Epithelial cell of proximal tubule (primary cell): ENCODE measurements around the gene CDS2. TPM values are rescaled to one million over a fixed set of nuclear protein-coding genes. Genes with fewer than 3 reads are reported as not detected.

Source experiments
- DNase-seq: peaks from one replicate; pipeline ENCODE4 v3.0.0-alpha.2; 2011; ENCODE audit warnings: low read depth
- H3K4me3 ChIP-seq: 2 replicates; pipeline ENCODE4 v1.5.1; 2011; ENCODE audit warnings: low read depth, mild to moderate bottlenecking, low read length
- total RNA-seq: library from RNA; depleted of rRNA; stranded (reverse); fragments of >200 nt; gene quantifications from 2 replicates; pipeline ENCODE4 v1.2.3, GENCODE V29; 2015
- TF ChIP-seq, protein P1 (sequence below): conservative IDR thresholded peaks from 2 replicates; pipeline ENCODE4 v1.5.1; 2012; ENCODE audit warnings: low read depth, mild to moderate bottlenecking, low read length

CDS2 gene
- total RNA-seq, 1 donor from 2014 or later: 18.7 TPM

DNA sequence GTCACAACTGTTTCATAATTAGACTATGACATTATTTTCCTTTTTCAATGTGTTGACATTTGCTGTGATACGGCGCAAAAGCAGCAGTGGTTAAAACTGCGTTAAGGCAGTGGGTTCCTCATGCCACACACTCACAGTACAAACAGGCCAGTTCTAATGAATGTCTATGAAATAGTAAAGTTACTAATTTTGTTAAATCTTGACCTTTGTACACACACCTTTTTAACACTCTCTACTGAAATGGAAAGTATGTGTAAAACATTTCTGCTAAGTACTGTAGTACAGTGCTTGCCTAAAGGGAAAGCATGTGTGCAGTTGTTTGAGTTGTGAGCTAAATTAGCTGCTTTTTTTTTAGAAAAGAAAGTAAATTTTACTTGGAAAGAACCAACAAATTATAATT is 60.3 kb downstream of the CDS2 start:
- DNase-seq: no peak
- TF ChIP-seq, protein P1, sequence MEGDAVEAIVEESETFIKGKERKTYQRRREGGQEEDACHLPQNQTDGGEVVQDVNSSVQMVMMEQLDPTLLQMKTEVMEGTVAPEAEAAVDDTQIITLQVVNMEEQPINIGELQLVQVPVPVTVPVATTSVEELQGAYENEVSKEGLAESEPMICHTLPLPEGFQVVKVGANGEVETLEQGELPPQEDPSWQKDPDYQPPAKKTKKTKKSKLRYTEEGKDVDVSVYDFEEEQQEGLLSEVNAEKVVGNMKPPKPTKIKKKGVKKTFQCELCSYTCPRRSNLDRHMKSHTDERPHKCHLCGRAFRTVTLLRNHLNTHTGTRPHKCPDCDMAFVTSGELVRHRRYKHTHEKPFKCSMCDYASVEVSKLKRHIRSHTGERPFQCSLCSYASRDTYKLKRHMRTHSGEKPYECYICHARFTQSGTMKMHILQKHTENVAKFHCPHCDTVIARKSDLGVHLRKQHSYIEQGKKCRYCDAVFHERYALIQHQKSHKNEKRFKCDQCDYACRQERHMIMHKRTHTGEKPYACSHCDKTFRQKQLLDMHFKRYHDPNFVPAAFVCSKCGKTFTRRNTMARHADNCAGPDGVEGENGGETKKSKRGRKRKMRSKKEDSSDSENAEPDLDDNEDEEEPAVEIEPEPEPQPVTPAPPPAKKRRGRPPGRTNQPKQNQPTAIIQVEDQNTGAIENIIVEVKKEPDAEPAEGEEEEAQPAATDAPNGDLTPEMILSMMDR: no peak
- H3K4me3 ChIP-seq: no peak overlapping the region

DNA sequence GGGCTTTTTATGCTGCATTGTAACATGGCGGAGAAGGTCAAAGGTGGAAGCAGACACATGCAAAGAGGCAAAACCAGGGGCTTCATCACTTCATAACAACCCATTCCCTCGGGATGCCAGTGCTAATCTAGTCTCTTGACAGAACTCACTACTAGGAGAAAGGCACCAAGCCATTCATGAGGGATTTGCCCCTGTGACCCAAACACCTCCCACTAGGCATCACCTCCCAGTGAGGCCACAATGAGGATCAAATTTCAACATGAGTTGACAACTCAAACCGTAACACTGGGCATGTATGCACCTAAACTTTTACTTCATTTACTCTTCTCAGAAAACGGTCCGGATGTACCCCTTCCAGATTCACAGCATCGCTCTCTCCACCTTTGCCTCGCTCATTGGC is 61.9 kb downstream of the CDS2 start:
- TF ChIP-seq, protein P1: no peak
- H3K4me3 ChIP-seq: no peak overlapping the region
- DNase-seq: no peak

DNA sequence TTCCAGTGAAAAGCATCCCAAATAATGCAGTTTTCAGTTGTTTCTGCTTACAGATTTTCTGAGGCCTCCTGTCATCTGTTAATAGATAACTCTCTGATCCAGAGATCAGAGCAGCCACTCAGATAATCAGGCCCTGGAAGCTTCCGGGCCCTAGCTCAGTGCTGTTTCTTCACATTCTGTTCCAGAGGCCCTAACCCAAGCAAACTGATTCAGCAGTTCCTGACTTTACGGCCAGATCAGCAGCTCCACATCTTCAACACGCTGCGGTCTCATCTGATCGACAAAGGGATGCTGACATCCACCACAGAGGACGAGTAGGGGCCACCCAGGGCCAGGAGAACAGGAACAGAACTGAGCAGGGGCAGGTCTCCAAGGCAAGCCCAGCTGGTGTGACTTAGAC is 63.1 kb downstream of the CDS2 start:
- TF ChIP-seq, protein P1: no peak
- H3K4me3 ChIP-seq: no peak overlapping the region
- peak; percentile 20 for DNase-seq

DNA sequence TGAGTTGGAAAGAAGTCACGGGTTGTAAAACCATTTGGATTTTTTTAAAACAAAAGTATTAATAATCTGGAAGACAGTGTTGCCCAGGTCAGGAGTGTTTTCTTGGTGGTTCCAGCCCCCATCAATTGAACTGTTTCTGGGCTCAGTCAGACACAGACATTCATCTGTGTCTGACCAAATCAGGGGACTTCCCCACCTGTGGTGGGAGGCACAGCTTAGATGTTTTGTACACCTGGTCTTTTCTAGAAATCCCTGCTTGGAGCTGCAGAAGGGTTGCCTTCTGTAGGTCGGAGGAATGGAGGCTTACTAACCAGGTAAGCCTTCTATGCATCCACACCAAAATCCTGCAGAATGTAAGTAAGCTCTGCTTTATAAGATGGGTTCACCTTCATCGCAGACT is 63.6 kb downstream of the CDS2 start:
- DNase-seq: no peak
- TF ChIP-seq, protein P1: no peak
- H3K4me3 ChIP-seq: no peak overlapping the region

DNA sequence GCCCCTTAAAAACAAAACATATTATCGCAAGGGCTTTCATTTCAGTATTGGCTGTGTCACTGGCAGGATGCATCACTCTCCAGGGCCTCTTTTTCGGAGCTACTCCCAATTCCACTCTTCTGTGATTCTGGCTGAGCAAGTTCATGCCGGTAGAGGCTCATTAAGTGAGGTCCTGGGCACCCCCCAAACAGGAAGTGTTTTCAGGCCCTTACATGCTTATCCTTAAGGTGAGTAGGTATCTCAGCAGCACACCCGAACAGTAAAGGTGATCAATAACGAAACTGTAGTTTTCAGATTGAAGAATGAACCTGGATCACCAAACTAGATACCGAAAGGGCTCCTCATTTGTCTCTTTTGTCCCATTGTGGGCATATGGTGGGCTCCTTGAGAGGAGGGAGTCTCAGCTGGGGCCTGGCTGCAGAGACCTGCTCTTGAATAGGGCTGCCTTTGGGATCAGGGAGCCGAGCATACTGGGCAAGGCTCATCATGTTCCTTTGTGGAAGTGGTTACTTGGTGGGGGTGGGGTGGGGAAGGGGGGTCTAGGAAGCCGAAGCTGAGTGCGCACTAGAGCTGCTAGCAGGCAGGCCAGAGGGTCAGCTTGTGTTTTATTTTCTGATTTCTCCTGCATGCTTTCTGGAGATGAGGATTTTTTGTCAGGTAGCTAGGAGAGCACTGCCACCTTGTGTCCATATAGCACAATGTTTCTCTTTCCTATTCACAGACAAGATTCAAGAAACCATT is 65.2 kb downstream of the CDS2 start:
- no peak overlapping the region for H3K4me3 ChIP-seq
- TF ChIP-seq, protein P1: peak; percentile 78
- DNase-seq: peak; percentile 32

DNA sequence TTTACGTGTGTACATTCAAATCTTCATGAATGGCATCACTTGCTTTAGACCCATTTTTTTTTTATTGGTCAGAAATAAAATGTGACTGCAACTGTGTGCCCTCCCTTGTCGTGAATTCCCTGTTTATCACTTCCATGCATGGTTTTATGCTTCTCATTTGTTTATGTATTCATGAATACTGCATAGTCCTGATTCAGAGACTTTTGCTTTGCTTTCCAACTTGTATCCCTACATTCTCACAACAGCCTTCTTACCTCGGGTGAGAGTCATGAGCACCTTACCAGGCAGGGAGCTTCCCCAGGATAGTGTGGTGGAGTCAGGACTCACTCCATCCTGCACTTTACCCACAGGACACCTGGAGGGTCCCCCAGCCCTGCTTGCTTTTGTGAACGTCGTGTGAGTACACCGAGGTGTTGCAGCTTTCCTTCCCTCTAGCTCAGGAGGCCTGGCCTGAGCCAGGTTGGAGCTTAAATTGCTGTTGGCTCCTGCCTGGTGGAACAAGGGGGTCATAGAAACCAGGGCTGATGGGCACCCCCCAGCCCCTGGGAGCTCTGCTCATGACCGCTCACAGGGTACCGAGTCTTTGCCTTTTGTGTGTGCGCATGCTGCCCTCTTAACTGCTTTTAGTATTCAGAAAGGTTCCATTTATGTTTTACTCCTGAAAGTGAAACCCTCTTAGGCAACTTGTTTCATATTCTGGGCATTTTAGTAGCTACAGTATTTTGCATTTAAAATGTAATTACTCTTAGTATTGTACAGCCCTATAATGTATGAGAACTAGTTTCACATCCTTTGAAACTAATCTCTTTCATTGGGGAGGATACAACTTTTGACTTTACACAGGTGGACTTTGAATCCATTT is 66.0 kb downstream of the CDS2 start:
- no peak for DNase-seq
- H3K4me3 ChIP-seq: no peak overlapping the region
- TF ChIP-seq, protein P1: no peak
